Measurements from ENCODE around the gene ARHGEF10L. TPM values are rescaled to one million over a fixed set of nuclear protein-coding genes. Genes with fewer than 3 reads are reported as not detected.

The ARHGEF10L gene
- total RNA-seq, 2 experiments from 2014 or later: not detected

DNA sequence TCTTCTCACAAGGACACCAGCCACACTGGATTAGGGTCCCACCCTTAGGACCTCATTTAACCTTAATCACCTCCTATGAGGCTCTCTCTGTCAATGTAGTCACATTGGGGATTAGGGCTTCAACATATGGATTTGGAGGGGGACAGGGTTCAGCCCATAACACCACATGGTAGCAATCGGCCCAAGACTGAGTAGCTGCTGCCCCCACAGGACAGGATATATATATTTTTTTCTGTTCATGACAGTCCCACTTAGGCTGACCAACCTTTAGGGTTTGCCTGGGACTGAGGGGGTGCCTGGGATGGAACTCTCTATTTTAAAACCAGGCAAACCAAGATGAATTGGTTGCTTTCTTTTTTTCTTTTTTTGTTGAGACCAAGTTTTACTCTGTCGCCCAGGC lies 207.4 kb downstream of the ARHGEF10L start:
- intact Hi-C loops (cut with micrococcal nuclease): no loop called here
- no peaks in the 10 kb centered on the region for H3K4me1 Mint-ChIP-seq (ENCODE audit: low read depth)

More for the DNA sequence above, 207.4 kb downstream of the ARHGEF10L start:
- TF ChIP-seq, protein P1, sequence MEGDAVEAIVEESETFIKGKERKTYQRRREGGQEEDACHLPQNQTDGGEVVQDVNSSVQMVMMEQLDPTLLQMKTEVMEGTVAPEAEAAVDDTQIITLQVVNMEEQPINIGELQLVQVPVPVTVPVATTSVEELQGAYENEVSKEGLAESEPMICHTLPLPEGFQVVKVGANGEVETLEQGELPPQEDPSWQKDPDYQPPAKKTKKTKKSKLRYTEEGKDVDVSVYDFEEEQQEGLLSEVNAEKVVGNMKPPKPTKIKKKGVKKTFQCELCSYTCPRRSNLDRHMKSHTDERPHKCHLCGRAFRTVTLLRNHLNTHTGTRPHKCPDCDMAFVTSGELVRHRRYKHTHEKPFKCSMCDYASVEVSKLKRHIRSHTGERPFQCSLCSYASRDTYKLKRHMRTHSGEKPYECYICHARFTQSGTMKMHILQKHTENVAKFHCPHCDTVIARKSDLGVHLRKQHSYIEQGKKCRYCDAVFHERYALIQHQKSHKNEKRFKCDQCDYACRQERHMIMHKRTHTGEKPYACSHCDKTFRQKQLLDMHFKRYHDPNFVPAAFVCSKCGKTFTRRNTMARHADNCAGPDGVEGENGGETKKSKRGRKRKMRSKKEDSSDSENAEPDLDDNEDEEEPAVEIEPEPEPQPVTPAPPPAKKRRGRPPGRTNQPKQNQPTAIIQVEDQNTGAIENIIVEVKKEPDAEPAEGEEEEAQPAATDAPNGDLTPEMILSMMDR (IDR thresholded peaks at IDR 0.05): no peak
- no peak overlapping the region for H3K4me3 Mint-ChIP-seq
- no peaks in the 10 kb centered on the region for H3K36me3 Mint-ChIP-seq (ENCODE audit: low read depth)
- ATAC-seq (no peak), DNase-seq (no peak)
- peaks cover 5% of the 10 kb centered on the region for H3K27me3 Mint-ChIP-seq
- H3K27ac Mint-ChIP-seq: no peak overlapping the region
- POLR2A ChIA-PET: interaction anchor here (0.6 kb wide), 1 partner anchor 32 kb away, joined by 3 read pairs; no protein-coding TSS in a partner anchor
- no peaks in the 10 kb centered on the region for H3K9me3 Mint-ChIP-seq
- CTCF ChIA-PET: no interaction called here

Other genes with a start within 250 kb of the ARHGEF10L start
- 1 to 10 TPM; 1.6 to 1.8 TPM for gene PADI4, start 231.5 kb upstream of the ARHGEF10L start, total RNA-seq
- gene PADI6, start 167.5 kb upstream of the ARHGEF10L start, total RNA-seq: not detected
- gene RCC2, start 100.0 kb upstream of the ARHGEF10L start, total RNA-seq: 100 to 1,000 TPM; 145 to 147 TPM
- gene ACTL8, start 215.6 kb downstream of the ARHGEF10L start, total RNA-seq: not detected

Data from activated CD8-positive, alpha-beta T cell treated with anti-CD3 and anti-CD28 coated beads for 36 hours (primary cell).